Stimulated activated CD4-positive, alpha-beta T cell treated with anti-CD3 and anti-CD28 coated beads, TNF-alpha, amount 100 ng/mL, for 48 hours (primary cell): ENCODE results near the gene SYT12.

Experiments used
- DNase-seq, 3 donors: peaks; one replicate each; pipeline ENCODE4 v3.0.0-alpha.2; 2020; ENCODE audit warnings: low read depth in 3 of 3

Gene SYT12

GRCh38 chr11:67055812-67056211, 32.9 kb downstream of the SYT12 start:
- DNase-seq: no peak

DNA sequence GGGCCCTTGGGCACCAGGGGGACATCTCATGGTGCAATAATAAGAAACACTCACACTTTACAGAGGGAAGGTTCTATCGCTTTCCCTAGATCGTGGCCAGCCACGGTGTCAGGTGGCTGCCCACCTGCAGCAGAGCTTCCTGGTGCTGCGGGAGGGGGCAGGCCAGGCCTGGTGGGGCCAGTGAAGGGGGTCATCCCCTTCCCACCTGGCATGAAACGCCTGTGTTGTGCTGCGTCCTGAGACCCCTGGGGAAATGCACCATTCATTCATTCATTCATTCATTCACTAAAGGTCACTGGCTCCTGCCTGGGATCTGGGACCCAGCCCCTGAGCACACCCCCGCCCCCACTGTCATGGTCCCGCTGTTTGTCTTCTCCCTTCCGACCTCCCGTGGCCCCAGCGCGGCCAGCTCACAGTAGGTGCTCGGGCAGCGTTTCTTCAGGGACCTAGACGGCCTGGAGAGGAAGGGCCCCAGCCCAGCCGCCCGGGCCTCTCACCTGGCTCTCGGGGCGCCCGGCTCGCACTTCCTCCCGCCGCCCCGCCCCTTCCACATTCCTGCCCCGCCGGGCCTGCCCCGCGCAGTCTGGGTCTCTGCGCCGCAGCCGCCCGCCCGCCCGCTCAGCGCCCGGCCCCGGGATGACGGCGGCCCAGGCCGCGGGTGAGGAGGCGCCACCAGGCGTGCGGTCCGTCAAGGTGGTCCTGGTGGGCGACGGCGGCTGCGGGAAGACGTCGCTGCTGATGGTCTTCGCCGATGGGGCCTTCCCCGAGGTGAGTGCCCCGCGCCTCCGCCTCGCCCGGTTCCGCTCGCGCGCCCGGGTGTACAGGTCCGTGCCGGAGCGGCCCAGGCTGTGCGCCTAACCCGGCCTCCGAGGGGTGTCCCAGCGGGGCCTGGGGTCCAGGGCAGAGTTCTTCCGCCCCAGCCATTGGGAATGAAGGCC, 33.6 kb downstream of the SYT12 start, which contains the start of gene RHOD:
TSS of gene RHOD (plus strand) at position 581 of the 938 bp plus-strand sequence. CDS start at position 637, 56 bp downstream.
- no peak for DNase-seq

DNA sequence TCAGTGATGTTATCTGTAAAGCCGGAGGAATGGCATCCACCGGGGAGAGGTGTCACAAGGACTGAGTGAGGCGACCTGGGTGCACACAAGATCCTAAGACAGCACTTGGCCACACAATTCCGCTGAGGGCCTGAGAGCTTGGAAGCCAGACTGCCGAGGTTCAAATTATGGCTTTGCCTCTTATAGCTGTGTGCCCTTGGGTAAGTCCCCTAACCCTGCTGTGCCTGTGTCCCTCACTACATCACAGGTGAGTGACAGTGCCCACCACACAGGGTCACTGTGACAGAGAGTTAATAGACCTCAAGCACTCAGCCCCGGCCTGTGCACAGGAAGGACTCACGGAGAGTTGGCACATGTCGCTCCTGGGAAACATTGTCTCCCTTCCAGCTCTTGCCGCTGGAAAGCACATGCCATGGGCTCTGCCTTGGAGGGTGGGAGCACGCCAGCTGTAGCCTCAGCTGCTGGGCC, 34.3 kb downstream of the SYT12 start:
- DNase-seq: no peak

DNA sequence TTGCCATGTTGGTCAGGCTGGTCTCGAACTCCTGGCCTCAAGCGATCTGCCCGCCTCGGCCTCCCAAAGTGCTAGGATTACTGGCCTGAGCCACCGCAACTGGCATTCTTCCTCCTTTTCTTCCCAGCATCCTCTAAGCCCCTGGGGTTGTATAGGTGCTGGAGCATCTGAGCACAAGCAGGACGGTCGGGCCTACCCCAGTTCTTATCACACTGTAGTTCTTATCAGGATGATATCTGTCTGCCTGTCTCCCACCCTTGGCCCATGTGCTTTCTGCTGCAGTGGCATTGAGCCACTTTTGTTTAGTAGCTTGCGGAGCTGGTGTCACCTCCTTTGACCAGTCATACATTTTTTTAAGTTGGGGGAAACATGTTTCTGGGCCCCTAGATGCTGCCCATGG, 35.6 kb downstream of the SYT12 start:
- no peak for DNase-seq

DNA sequence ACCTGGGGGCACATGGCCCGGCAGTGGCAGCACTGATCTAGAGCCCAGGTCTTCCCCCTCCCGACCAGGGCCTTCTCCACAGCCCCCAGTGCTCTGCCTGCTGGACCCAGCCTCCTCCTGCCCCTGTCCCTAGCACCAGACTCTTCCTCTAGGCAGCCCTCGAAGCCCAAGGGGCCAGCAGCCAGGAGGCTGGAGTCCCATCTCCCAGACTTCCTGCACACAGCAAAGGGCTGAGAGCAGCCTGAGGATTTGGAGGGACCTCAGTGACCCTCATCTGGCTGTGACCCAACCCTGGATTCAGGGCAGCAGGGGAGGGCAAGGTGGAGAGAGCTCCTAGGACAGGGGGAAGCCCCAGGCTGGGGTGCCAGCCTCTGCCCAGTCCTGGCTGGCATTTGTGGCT, 36.7 kb downstream of the SYT12 start:
- DNase-seq: no peak

DNA sequence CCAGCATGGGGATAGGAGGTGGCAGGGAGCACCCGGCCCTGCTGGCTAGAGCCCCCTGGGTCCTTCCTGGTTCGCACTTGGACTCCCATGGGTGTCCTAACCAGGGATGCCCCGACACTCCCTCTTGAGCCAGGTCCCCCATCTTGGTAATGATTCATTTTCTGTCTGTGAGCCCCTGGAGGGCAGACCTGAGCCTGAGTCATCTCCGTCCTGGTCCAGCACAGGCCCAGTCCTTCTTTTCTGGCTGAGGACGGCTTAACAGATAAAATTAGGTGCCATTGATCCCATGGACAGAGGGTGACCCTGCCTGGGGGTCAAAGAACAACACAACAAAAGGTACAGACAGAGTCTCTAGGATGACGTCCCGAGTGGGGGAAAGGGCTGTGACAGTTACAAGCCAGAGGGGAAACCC, 37.2 kb downstream of the SYT12 start:
- DNase-seq: no peak

- DNase-seq: no peak
Measured at GRCh38 chr11:67062526-67063373, 39.8 kb downstream of the SYT12 start.

GRCh38 chr11:67066333-67066709, 43.4 kb downstream of the SYT12 start:
- no peak for DNase-seq

GRCh38 chr11:67071420-67072284, 48.7 kb downstream of the SYT12 start:
- peak; percentile 59 to 70 (median 66) for DNase-seq

GRCh38 chr11:67072295-67072694, 49.4 kb downstream of the SYT12 start:
- DNase-seq: no peak

DNA sequence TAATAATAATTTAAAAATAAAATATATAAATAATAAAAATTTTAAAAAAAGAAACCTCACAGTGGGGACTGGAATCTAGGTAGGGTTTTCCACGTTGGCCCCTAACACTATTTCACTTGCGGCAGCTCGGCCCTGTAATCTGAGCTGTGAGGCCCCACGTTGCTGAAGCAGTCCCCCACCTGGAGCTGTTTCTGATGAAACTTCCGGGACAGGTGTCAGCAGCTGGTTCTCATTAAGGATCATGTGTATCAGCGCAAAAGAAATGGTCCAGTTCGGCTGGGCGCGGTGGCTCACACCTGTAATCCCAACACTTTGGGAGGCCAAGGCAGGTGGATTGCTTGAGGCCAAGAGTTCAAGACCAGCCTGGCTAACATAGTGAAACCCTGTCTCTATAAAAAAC, 51.0 kb downstream of the SYT12 start:
- DNase-seq: no peak

DNA sequence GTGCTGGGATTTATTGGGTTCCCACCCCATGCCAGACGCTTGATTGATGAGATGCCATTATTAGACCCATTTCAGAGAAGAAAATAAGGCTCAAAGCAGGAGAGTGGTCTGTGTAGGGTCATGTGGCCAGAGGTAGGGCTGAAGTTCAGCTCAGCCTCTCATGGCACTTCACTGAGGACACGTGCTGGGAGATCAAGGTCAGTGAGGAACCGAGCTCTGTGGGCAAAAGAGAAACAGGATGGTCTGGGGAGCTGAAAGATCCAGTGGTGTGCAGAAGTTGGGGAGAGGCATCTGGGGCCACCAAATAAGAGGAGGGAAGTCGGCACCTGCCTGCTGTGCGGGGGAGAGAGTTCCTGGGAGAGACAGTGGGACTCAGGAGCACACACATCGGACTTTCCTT, 53.3 kb downstream of the SYT12 start:
- DNase-seq: no peak

- DNase-seq: no peak
Measured at GRCh38 chr11:67079065-67079705, 56.3 kb downstream of the SYT12 start.

- no peak for DNase-seq
Measured at GRCh38 chr11:67082071-67082791, 59.3 kb downstream of the SYT12 start.

- no peak for DNase-seq
Measured at GRCh38 chr11:67083786-67084366, 60.9 kb downstream of the SYT12 start.

GRCh38 chr11:67085617-67086016, 62.7 kb downstream of the SYT12 start:
- DNase-seq: no peak

DNA sequence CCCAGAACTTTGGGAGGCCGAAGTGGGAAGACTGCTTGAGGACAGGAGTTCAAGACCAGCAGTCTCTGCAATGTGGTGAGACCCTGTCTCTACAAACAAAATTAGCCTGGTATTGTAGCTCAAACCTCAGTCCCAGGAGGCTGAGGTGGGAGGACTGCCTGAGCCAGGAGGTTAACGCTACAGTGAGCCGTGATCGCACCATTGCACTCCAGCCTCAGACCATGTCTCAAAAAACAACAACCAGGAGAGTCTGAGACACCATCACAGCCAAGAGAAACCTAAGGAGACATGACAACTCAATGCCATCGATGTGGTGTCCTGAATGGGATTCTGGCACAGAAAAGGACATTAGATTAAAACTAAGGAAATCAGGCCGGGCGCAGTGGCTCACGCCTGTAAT, 67.8 kb downstream of the SYT12 start:
- DNase-seq: no peak

DNA sequence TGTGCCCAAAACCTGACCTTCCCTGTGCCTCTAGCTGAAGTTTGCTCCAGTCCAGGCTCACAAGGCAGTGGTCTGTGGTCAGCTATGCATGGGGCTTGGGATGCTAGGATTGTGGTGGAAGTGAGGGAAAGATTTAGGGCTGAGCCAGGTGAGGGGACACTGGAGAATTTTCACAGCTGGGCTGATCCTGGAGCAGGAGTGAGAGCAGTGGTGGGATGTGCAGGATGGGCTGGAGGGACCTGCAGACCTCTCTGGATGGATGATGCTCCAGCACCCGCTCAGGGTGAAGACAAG, 72.2 kb downstream of the SYT12 start:
- DNase-seq: no peak

DNA sequence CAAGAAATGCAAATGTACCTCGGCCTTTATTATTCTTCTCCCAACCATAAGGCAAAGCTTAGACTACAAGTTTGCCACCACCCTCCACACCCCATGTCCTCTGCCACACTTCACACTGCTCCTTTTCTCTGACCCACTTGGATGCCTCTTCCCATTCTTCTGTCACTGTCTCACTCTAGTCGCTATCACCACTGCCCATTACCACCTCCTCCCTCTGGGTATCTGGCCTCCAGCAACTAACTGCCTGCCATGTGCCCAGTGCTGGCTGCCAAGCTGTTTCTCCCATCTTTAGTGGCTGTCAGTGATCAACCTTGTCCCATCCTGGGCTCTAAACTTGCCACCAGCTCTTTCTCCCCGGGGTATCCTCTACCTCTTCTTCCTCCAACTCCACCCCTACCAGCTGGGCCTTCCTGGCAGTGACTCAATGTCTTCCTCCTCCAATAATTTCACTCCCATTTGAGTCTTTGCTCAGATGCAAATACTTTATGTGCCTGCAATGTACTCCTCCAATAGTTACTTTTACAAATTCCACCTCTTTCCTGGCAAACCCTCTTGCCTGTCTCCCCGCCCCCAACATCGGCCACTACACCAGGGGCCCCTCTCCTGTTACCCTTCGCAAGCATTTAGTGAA, 76.0 kb downstream of the SYT12 start:
- no peak for DNase-seq

DNA sequence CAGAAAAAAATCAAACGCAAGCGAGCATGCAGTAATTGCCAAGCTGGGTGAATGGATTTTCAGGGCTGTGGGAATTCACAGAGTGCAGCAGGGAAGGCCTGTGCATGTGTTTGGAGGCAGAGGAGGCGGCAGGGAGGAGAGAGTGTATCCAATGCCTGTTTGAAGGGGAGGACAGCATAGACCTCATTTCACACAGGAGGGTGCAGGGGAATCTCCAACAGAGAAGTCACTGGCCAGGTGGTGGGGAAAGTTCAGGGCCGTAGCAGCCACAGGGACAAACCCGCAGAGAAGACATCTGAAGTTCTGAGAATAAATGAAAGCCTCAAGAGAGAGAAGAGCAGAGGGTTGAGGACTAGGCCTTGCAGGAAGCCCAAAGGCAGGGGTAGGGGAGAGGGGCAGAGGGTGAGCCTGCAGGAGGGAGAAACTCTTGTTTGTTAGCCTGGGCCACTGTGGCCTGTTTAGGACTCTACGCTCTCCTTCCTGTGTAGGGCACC, 76.9 kb downstream of the SYT12 start:
- no peak for DNase-seq
